ENCODE measurements around the gene CTTNBP2NL. TPM values are rescaled to one million over a fixed set of nuclear protein-coding genes. Genes with fewer than 3 reads are reported as not detected.

Gene CTTNBP2NL
- total RNA-seq, 6 donors from 2014 or later: 33.1 to 95.3 (median 53.7) TPM

- Histone ChIP-seq H3K4me1 (no peaks in the 10 kb centered on the region), H3K36me3 (no peaks in the 10 kb centered on the region), H3K27me3 (no peaks in the 10 kb centered on the region), H3K27ac (no peak overlapping the region), H3K9me3 (no peaks in the 10 kb centered on the region), H3K4me3 (no peak overlapping the region)
- no peak for TF ChIP-seq CTCF (IDR thresholded peaks at IDR 0.05)
- TF ChIP-seq POLR2A (IDR thresholded peaks at IDR 0.05): no peak
- TF ChIP-seq EP300 (IDR thresholded peaks at IDR 0.05): no peak
- no peak for TF ChIP-seq POLR2AphosphoS5 (IDR thresholded peaks at IDR 0.05)
- ATAC-seq (ENCODE audit: low FRiP score in 2 of 2) (no peak), DNase-seq (no peak)
- 46 to 52% methylated on average over 1 of the region's 1 CpG for WGBS, 2 donors
Observed at GRCh38 chr1:112383759-112384370, 12.1 kb upstream of the CTTNBP2NL start.

- Histone ChIP-seq H3K27ac (no peak overlapping the region), H3K9me3 (no peaks in the 10 kb centered on the region), H3K4me3 (no peak overlapping the region), H3K4me1 (peaks cover 0 to 9% (median 3%) of the 10 kb centered on the region in 4 donors), H3K36me3 (no peaks in the 10 kb centered on the region), H3K27me3 (no peaks in the 10 kb centered on the region)
- TF ChIP-seq CTCF (IDR thresholded peaks at IDR 0.05): no peak
- ATAC-seq (ENCODE audit: low FRiP score in 2 of 2): no peak
- DNase-seq: peak in 1 of 2 donors; percentile 64
- 82 to 91% methylated on average over 4 to 14 of the region's 14 CpGs for WGBS, 2 donors
Observed at GRCh38 chr1:112386024-112386723, 9.8 kb upstream of the CTTNBP2NL start.

GRCh38 chr1:112386731-112387346 is 9.2 kb upstream of the CTTNBP2NL start:
- no peaks in the 10 kb centered on the region for H3K27me3 ChIP-seq
- ATAC-seq (ENCODE audit: low FRiP score in 2 of 2) (no peak), DNase-seq (no peak)
- no peaks in the 10 kb centered on the region for H3K9me3 ChIP-seq
- no peak overlapping the region for H3K27ac ChIP-seq
- WGBS, 2 donors: 51 to 65% methylated on average over 2 of the region's 2 CpGs
- H3K4me3 ChIP-seq: no peak overlapping the region
- peaks cover 5 to 13% (median 10%) of the 10 kb centered on the region in 4 donors for H3K4me1 ChIP-seq
- TF ChIP-seq EP300 (IDR thresholded peaks at IDR 0.05) (no peak), CTCF (IDR thresholded peaks at IDR 0.05) (no peak), POLR2AphosphoS5 (IDR thresholded peaks at IDR 0.05) (no peak), POLR2A (IDR thresholded peaks at IDR 0.05) (no peak)
- no peaks in the 10 kb centered on the region for H3K36me3 ChIP-seq

- no peaks in the 10 kb centered on the region for H3K27me3 ChIP-seq
- no peaks in the 10 kb centered on the region for H3K9me3 ChIP-seq
- 65 to 69% methylated on average over 3 of the region's 3 CpGs for WGBS, 2 donors
- ATAC-seq (ENCODE audit: low FRiP score in 2 of 2) (no peak), DNase-seq (no peak)
- H3K27ac ChIP-seq: no peak overlapping the region
- peaks cover 5 to 19% (median 15%) of the 10 kb centered on the region in 4 donors for H3K4me1 ChIP-seq
- no peak overlapping the region for H3K4me3 ChIP-seq
- TF ChIP-seq POLR2A (IDR thresholded peaks at IDR 0.05) (no peak), POLR2AphosphoS5 (IDR thresholded peaks at IDR 0.05) (no peak), CTCF (IDR thresholded peaks at IDR 0.05) (no peak), EP300 (IDR thresholded peaks at IDR 0.05) (no peak)
- H3K36me3 ChIP-seq: no peaks in the 10 kb centered on the region
Observed at GRCh38 chr1:112387807-112388206, 8.2 kb upstream of the CTTNBP2NL start.

All from upper lobe of left lung (tissue), 6 donors.